T-helper 17 cell (primary cell): ENCODE data around the gene SUPT7L. TPM values are rescaled to one million over a fixed set of nuclear protein-coding genes. Genes with fewer than 3 reads are reported as not detected.

ENCODE experiments used
- ATAC-seq: fragments of 150-1000 bp; cut with Tn5 transposase; 2 replicates; pipeline ENCODE4 v1.10.0; 2021; ENCODE audit warnings: mild to moderate bottlenecking, moderate library complexity
- DNase-seq, 3 donors: peaks; one replicate each; pipeline versions ENCODE4 v3.0.0 to v3.0.0-alpha.2; 2020 to 2021
- H3K9me3 ChIP-seq: one replicate; pipeline ENCODE4 v1.7.0; 2013; ENCODE audit warnings: low read length, mild to moderate bottlenecking; ENCODE audit not compliant: control insufficient read depth, poor library complexity, severe bottlenecking
- H3K27ac Mint-ChIP-seq: one replicate; pipeline ENCODE4 v1.8.0; 2022; ENCODE audit warnings: mild to moderate bottlenecking, moderate library complexity, mixed read lengths
- H3K27me3 Mint-ChIP-seq: one replicate; pipeline ENCODE4 v1.8.0; 2022; ENCODE audit warnings: mixed read lengths
- H3K36me3 Mint-ChIP-seq: one replicate; pipeline ENCODE4 v1.8.0; 2022; ENCODE audit warnings: low read depth, mixed read lengths
- H3K4me1 Mint-ChIP-seq: one replicate; pipeline ENCODE4 v1.8.0; 2022; ENCODE audit warnings: mild to moderate bottlenecking, mixed read lengths
- H3K4me3 Mint-ChIP-seq: one replicate; pipeline ENCODE4 v1.8.0; 2022; ENCODE audit warnings: mild to moderate bottlenecking, moderate library complexity, mixed read lengths
- total RNA-seq, 4 donors: library from RNA in 2 of 4; stranded (reverse) in 2 of 4; gene quantifications; one replicate each; pipeline ENCODE4 v1.2.3 and lab custom pipeline; 2022 to 2026

The SUPT7L gene
- total RNA-seq, 2 donors from 2014 or later: 48.8 to 51.1 TPM

DNA sequence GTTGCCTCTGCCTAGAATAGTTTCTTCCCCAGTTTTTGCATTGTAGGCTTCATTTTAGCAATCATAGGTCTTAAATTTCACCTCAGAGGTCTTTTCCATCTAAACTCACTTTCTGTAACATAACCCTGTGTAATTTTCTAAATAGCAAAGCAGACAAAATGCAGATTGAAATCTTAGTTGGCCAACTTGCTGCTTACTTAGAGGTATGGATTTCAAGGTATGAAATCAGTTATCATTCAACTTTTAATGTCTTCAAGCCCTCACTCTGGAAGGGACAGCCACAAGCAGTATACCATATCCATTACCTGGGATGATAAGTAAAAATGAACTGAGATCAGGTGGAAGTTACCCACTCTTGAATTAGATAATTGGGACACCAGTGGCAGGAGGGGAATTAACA, 38.5 kb downstream of the SUPT7L start:
- no peak overlapping the region for H3K4me3 Mint-ChIP-seq
- H3K36me3 Mint-ChIP-seq: peaks cover 7% of the 10 kb centered on the region
- no peaks in the 10 kb centered on the region for H3K27me3 Mint-ChIP-seq
- H3K9me3 ChIP-seq: no peaks in the 10 kb centered on the region
- peaks cover 8% of the 10 kb centered on the region for H3K4me1 Mint-ChIP-seq
- no peak for DNase-seq
- ATAC-seq: no peak
- peak overlapping the region; percentile 65 for H3K27ac Mint-ChIP-seq

DNA sequence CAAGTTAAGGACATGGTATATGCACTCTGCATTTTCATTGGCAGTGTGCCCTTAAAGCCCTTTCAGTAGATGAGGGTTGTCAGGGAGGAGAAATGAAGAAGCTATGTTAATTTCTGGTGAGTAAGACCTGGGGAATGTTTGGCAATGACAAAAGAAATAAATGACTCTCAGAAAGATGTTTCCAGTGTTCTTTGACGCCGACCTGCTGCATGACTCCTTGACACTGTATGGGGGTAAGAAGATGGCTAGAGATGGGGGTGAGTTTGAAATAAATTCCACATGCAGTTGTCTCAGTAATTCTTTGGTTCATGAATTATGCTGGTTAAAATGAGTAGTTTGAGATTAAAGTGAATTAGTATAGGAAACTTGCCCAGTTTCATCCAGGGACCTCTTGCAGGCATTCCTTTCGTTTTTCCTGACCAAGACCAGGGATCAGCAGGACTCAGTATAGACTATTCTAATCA, 40.5 kb downstream of the SUPT7L start:
- H3K27me3 Mint-ChIP-seq: no peaks in the 10 kb centered on the region
- H3K4me1 Mint-ChIP-seq: peaks cover 8% of the 10 kb centered on the region
- peaks cover 9% of the 10 kb centered on the region for H3K36me3 Mint-ChIP-seq
- DNase-seq (no peak), ATAC-seq (no peak)
- H3K27ac Mint-ChIP-seq: peak overlapping the region; percentile 65
- no peaks in the 10 kb centered on the region for H3K9me3 ChIP-seq
- H3K4me3 Mint-ChIP-seq: no peak overlapping the region

DNA sequence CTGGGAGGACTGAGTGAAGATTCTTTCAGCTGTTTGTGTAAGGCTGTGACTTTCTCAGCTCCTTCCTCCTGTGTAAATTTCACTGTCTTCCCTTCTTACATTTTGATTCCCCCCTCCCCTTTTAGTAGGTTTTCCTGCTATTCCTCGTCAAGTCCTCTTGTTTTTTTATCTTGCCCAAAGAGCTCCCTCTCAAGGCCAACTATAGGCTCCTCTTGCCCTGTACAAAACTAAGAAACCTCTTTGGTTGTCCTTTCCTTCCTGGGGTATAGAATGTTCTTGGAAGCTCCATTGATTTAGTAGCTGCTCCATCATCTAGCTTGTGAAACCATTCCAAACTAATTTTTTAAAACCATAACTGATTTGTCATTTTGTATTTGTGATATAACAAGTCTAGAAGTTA, 41.9 kb downstream of the SUPT7L start:
- Mint-ChIP-seq H3K27ac (no peak overlapping the region), H3K27me3 (no peaks in the 10 kb centered on the region), H3K4me3 (no peak overlapping the region), H3K4me1 (peaks cover 2% of the 10 kb centered on the region), H3K36me3 (peaks cover 16% of the 10 kb centered on the region)
- H3K9me3 ChIP-seq: no peaks in the 10 kb centered on the region
- DNase-seq (no peak), ATAC-seq (no peak)

GRCh38 chr2:27615316-27615715, 48.1 kb downstream of the SUPT7L start:
- Mint-ChIP-seq H3K4me3 (no peak overlapping the region), H3K27ac (no peak overlapping the region), H3K36me3 (peaks cover 16% of the 10 kb centered on the region), H3K4me1 (peaks cover 5% of the 10 kb centered on the region), H3K27me3 (no peaks in the 10 kb centered on the region)
- no peak for ATAC-seq
- no peaks in the 10 kb centered on the region for H3K9me3 ChIP-seq
- no peak for DNase-seq

DNA sequence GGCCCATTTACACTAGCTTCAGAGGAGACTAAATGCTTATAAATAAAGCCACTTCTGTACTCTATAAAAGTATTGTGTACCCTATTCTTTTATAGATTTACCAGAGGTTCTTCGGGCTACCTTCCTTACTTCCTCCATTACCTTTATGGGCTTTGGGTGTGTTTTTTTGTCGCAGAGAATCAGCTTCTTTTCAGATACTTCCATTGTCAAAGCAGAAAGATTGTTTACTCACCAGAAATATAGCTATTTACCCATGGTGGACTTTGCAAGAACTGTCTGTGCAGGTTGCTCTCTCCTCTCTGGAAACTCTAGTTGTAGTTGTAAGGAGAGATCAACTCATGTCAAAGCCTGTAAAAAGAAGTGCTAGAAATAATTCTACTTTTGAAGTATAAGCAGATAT, 49.4 kb downstream of the SUPT7L start:
- no peaks in the 10 kb centered on the region for H3K9me3 ChIP-seq
- no peak for DNase-seq
- ATAC-seq: no peak
- H3K27me3 Mint-ChIP-seq: no peaks in the 10 kb centered on the region
- H3K36me3 Mint-ChIP-seq: peaks cover 16% of the 10 kb centered on the region
- H3K4me3 Mint-ChIP-seq: no peak overlapping the region
- peaks cover 5% of the 10 kb centered on the region for H3K4me1 Mint-ChIP-seq
- H3K27ac Mint-ChIP-seq: no peak overlapping the region

GRCh38 chr2:27606611-27607010, 56.8 kb downstream of the SUPT7L start:
- H3K4me3 Mint-ChIP-seq: no peak overlapping the region
- H3K4me1 Mint-ChIP-seq: peaks cover 12% of the 10 kb centered on the region
- no peak overlapping the region for H3K27ac Mint-ChIP-seq
- ATAC-seq (no peak), DNase-seq (no peak)
- no peaks in the 10 kb centered on the region for H3K9me3 ChIP-seq
- H3K36me3 Mint-ChIP-seq: peaks cover 15% of the 10 kb centered on the region
- H3K27me3 Mint-ChIP-seq: no peaks in the 10 kb centered on the region

Other genes starting within 250 kb of the SUPT7L start
- gene NRBP1, start 235.0 kb downstream of the SUPT7L start, total RNA-seq: 100 to 1,000 TPM; 138 to 150 TPM
- 10 to 100 TPM in 1 of 2 donors, 1 to 10 TPM in 1; 9.1 to 13.6 TPM for gene KRTCAP3, start 221.2 kb downstream of the SUPT7L start, total RNA-seq
- gene IFT172, start 173.9 kb downstream of the SUPT7L start, total RNA-seq: 10 to 100 TPM in 1 of 2 donors, 1 to 10 TPM in 1; 7.2 to 14.1 TPM
- not detected for gene FNDC4, start 168.4 kb downstream of the SUPT7L start, total RNA-seq
- gene GCKR, start 166.8 kb downstream of the SUPT7L start, total RNA-seq: not detected
- 10 to 100 TPM; 26.4 to 28.7 TPM for gene ZNF512, start 80.6 kb downstream of the SUPT7L start, total RNA-seq
- 1 to 10 TPM; 1.3 TPM for gene CCDC121, start 34.6 kb downstream of the SUPT7L start, total RNA-seq
- gene GPN1, start 34.6 kb downstream of the SUPT7L start, total RNA-seq: 10 to 100 TPM; 27.6 to 27.7 TPM
- gene SLC4A1AP, start 275 bp upstream of the SUPT7L start, total RNA-seq: 10 to 100 TPM; 18.2 to 18.7 TPM
- 10 to 100 TPM; 24.6 to 38.9 TPM for gene MRPL33, start 108.1 kb upstream of the SUPT7L start, total RNA-seq
- gene RBKS, start 226.8 kb upstream of the SUPT7L start, total RNA-seq: 1 to 10 TPM; 7.0 to 8.2 TPM
- gene BABAM2, start 227.1 kb upstream of the SUPT7L start, total RNA-seq: 10 to 100 TPM; 44.8 to 46.0 TPM